SK-N-SH treated with all-trans-retinoic acid at 6 μM for 48 hours (cell line): ENCODE results near the gene SPN.

Source experiments
- OSR1 ChIP-seq: fragments of 250-450 bp; sonication (Bioruptor Pico); IDR thresholded peaks from 2 replicates; pipeline ENCODE4 v1.8.0; 2022; ENCODE audit warnings: moderate library complexity, mild to moderate bottlenecking, inconsistent platforms
- TCF4 ChIP-seq: fragments of 250-450 bp; sonication (Bioruptor Pico); IDR thresholded peaks from 2 replicates; pipeline ENCODE4 v1.8.0; 2021; ENCODE audit warnings: mild to moderate bottlenecking, moderate library complexity, borderline replicate concordance
- TOX ChIP-seq: fragments of 250-450 bp; sonication (Bioruptor Pico); IDR thresholded peaks from 2 replicates; pipeline ENCODE4 v1.8.0; 2021; ENCODE audit warnings: mild to moderate bottlenecking, moderate library complexity, borderline replicate concordance
- ZFP3 ChIP-seq: fragments of 250-450 bp; sonication (Bioruptor Pico); IDR thresholded peaks from 2 replicates; pipeline ENCODE4 v1.5.0; 2020; ENCODE audit warnings: mild to moderate bottlenecking, moderate library complexity
- ZFP30 ChIP-seq: fragments of 450-650 bp; formaldehyde crosslinking; IDR thresholded peaks from 2 replicates; pipeline ENCODE4 v1.5.0; 2022; ENCODE audit warnings: mild to moderate bottlenecking, moderate library complexity
- ZNF565 ChIP-seq: fragments of 450-650 bp; formaldehyde crosslinking; conservative IDR thresholded peaks from 2 replicates; pipeline ENCODE4 v1.5.0; 2020; ENCODE audit warnings: low read depth, mild to moderate bottlenecking, moderate library complexity
- TF ChIP-seq, protein P1 (sequence below): fragments of 250-450 bp; sonication (Bioruptor Pico); IDR thresholded peaks from 2 replicates; pipeline ENCODE4 v1.5.1; 2020; ENCODE audit warnings: low read depth, mild to moderate bottlenecking, moderate library complexity
- TF ChIP-seq, protein P2 (sequence below): fragments of 250-450 bp; sonication (Bioruptor Pico); IDR thresholded peaks from 2 replicates; pipeline ENCODE4 v1.8.0; 2020; ENCODE audit warnings: mild to moderate bottlenecking, moderate library complexity, borderline replicate concordance
- TF ChIP-seq, protein P3 (sequence below): fragments of 250-450 bp; sonication (Bioruptor Pico); IDR thresholded peaks from 2 replicates; pipeline ENCODE4 v1.8.0; 2021; ENCODE audit warnings: low read depth, mild to moderate bottlenecking, moderate library complexity, borderline replicate concordance

DNA sequence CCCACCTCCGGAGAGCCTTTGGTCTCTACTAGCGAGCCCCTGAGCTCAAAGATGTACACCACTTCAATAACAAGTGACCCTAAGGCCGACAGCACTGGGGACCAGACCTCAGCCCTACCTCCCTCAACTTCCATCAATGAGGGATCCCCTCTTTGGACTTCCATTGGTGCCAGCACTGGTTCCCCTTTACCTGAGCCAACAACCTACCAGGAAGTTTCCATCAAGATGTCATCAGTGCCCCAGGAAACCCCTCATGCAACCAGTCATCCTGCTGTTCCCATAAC, 702 bp downstream of the SPN start:
- TF ChIP-seq ZFP30 (CRISPR knock-in tag) (no peak), TOX (CRISPR knock-in tag) (no peak), ZFP3 (CRISPR knock-in tag) (no peak), OSR1 (CRISPR knock-in tag) (no peak), ZNF565 (no peak), TCF4 (CRISPR knock-in tag) (no peak)
- TF ChIP-seq, protein P1, sequence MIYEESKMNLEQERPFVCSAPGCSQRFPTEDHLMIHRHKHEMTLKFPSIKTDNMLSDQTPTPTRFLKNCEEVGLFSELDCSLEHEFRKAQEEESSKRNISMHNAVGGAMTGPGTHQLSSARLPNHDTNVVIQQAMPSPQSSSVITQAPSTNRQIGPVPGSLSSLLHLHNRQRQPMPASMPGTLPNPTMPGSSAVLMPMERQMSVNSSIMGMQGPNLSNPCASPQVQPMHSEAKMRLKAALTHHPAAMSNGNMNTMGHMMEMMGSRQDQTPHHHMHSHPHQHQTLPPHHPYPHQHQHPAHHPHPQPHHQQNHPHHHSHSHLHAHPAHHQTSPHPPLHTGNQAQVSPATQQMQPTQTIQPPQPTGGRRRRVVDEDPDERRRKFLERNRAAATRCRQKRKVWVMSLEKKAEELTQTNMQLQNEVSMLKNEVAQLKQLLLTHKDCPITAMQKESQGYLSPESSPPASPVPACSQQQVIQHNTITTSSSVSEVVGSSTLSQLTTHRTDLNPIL = no peak
- TF ChIP-seq, protein P2, sequence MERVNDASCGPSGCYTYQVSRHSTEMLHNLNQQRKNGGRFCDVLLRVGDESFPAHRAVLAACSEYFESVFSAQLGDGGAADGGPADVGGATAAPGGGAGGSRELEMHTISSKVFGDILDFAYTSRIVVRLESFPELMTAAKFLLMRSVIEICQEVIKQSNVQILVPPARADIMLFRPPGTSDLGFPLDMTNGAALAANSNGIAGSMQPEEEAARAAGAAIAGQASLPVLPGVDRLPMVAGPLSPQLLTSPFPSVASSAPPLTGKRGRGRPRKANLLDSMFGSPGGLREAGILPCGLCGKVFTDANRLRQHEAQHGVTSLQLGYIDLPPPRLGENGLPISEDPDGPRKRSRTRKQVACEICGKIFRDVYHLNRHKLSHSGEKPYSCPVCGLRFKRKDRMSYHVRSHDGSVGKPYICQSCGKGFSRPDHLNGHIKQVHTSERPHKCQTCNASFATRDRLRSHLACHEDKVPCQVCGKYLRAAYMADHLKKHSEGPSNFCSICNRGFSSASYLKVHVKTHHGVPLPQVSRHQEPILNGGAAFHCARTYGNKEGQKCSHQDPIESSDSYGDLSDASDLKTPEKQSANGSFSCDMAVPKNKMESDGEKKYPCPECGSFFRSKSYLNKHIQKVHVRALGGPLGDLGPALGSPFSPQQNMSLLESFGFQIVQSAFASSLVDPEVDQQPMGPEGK (CRISPR knock-in tag) = no peak
- TF ChIP-seq, protein P3, sequence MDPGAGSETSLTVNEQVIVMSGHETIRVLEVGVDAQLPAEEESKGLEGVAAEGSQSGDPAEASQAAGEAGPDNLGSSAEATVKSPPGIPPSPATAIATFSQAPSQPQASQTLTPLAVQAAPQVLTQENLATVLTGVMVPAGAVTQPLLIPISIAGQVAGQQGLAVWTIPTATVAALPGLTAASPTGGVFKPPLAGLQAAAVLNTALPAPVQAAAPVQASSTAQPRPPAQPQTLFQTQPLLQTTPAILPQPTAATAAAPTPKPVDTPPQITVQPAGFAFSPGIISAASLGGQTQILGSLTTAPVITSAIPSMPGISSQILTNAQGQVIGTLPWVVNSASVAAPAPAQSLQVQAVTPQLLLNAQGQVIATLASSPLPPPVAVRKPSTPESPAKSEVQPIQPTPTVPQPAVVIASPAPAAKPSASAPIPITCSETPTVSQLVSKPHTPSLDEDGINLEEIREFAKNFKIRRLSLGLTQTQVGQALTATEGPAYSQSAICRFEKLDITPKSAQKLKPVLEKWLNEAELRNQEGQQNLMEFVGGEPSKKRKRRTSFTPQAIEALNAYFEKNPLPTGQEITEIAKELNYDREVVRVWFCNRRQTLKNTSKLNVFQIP (CRISPR knock-in tag) = no peak
